ENCODE measurements around the gene PRDM16. TPM values are rescaled to one million over a fixed set of nuclear protein-coding genes. Genes with fewer than 3 reads are reported as not detected.

Gene PRDM16
- total and polyA plus RNA-seq, 2 of the 8 experiments (the other 6 are each of a cell fraction or from before 2014, with no cell fraction given), result 0.39 to 0.43 TPM

- no peak for TF ChIP-seq POU5F1 (IDR thresholded peaks at IDR 0.05; ENCODE audit: low read depth, low read length)
Measured at GRCh38 chr1:3467096-3468036, 398.4 kb downstream of the PRDM16 start (continued).

Data from H1 (cell line).